DMS153 (cell line): ENCODE measurements around the gene TRIM2.
"Not testable (repeated sequence)": the region's sequence is repeated elsewhere in the genome, so short reads cannot be mapped to it uniquely, and the experiment has no call there.

ENCODE experiments used
- DNase-seq: peaks from one replicate; lab custom pipeline; 2025; lab: John Stamatoyannopoulos, UW

Gene TRIM2

GRCh38 chr4:153204247-153204671, at the start of gene TRIM2:
TSS of gene TRIM2 (plus strand) at chr4:153204443. CDS start at chr4:153204531, 88 bp downstream.
- peak; percentile 63 for DNase-seq

- no peak for DNase-seq
These were observed 48.6 kb upstream of the TRIM2 start for GRCh38 chr4:153155686-153156085.

GRCh38 chr4:153156263-153156662, 48.0 kb upstream of the TRIM2 start:
- DNase-seq, result no peak

GRCh38 chr4:153156721-153157120, 47.5 kb upstream of the TRIM2 start:
- no peak for DNase-seq

GRCh38 chr4:153159016-153159415, 45.2 kb upstream of the TRIM2 start:
- no peak for DNase-seq

GRCh38 chr4:153159728-153160221, 44.5 kb upstream of the TRIM2 start:
- DNase-seq, result no peak

- DNase-seq, result no peak
These were observed 43.4 kb upstream of the TRIM2 start for GRCh38 chr4:153160821-153161220.

GRCh38 chr4:153161226-153161963, 42.8 kb upstream of the TRIM2 start:
- DNase-seq, result no peak

- not testable (repeated sequence) for DNase-seq
These were observed 39.0 kb upstream of the TRIM2 start for GRCh38 chr4:153165236-153165635.

GRCh38 chr4:153166716-153167501, 37.3 kb upstream of the TRIM2 start:
- no peak for DNase-seq

- DNase-seq, result no peak
These were observed 34.5 kb upstream of the TRIM2 start for GRCh38 chr4:153169776-153170175.

GRCh38 chr4:153170407-153170806, 33.8 kb upstream of the TRIM2 start:
- DNase-seq, result no peak

- DNase-seq, result no peak
These were observed 29.2 kb upstream of the TRIM2 start for GRCh38 chr4:153174821-153175567.

GRCh38 chr4:153176938-153177337, 27.3 kb upstream of the TRIM2 start:
- no peak for DNase-seq

- DNase-seq, result no peak
These were observed 26.4 kb upstream of the TRIM2 start for GRCh38 chr4:153177841-153178240.

- no peak for DNase-seq
These were observed 25.1 kb upstream of the TRIM2 start for GRCh38 chr4:153179100-153179499.

- DNase-seq, result no peak
These were observed 22.9 kb upstream of the TRIM2 start for GRCh38 chr4:153181293-153181692.

GRCh38 chr4:153181700-153182099, 22.5 kb upstream of the TRIM2 start:
- DNase-seq, result no peak

GRCh38 chr4:153183146-153183545, 21.1 kb upstream of the TRIM2 start:
- no peak for DNase-seq

GRCh38 chr4:153185331-153185852, 18.9 kb upstream of the TRIM2 start:
- DNase-seq, result no peak

- DNase-seq, result no peak
These were observed 18.1 kb upstream of the TRIM2 start for GRCh38 chr4:153186046-153186728.
